IMR-90 (cell line): ENCODE results near the gene MCL1. TPM values are rescaled to one million over a fixed set of nuclear protein-coding genes. Genes with fewer than 3 reads are reported as not detected.

Experiments used
- ATAC-seq: fragments of 200-7000 bp; cut with Tn5 transposase; 2 replicates; pipeline ENCODE4 v1.9.1; 2020; ENCODE audit warnings: low read depth, mild to moderate bottlenecking, moderate library complexity
- BruUV-seq: library from RNA; stranded (reverse); fragments of 400-500 nt; replicated peaks from 2 replicates; lab custom pipeline; 2021; lab: Mats Ljungman, UMichigan
- CTCF ChIA-PET: fragments of 300-600 bp; formaldehyde crosslinking; extraction: SDS; loops from one replicate; lab custom pipeline; 2021; ENCODE audit warnings: antibody characterized with exemption; lab: Yijun Ruan, JAX
- POLR2A ChIA-PET: fragments of 300-600 bp; sonication (Branson Sonifier 250); formaldehyde crosslinking; loops from one replicate; lab custom pipeline; 2022; ENCODE audit warnings: antibody characterized with exemption; ENCODE audit not compliant: unreplicated experiment; lab: Charles Lee
- DNase-seq: peaks from one replicate; pipeline ENCODE4 v3.0.0; 2013
- H2AFZ ChIP-seq: replicated peaks from 2 replicates; pipeline ENCODE3; 2013; ENCODE audit warnings: low read length, mild to moderate bottlenecking; ENCODE audit not compliant: poor library complexity
- H2AK5ac ChIP-seq: 2 replicates; pipeline ENCODE4 v1.6.1; 2013; ENCODE audit warnings: low read depth, low read length, inconsistent platforms
- H2AK9ac ChIP-seq: replicated peaks from 2 replicates; pipeline ENCODE3; 2013; ENCODE audit warnings: mild to moderate bottlenecking, low read depth, low read length, moderate library complexity; ENCODE audit not compliant: poor library complexity
- H2BK120ac ChIP-seq: 2 replicates; pipeline ENCODE4 v1.6.1; 2013; ENCODE audit warnings: low read depth, low read length, inconsistent platforms
- H2BK15ac ChIP-seq: 3 replicates; pipeline ENCODE4 v1.6.1; 2013; ENCODE audit warnings: low read depth, low read length, inconsistent platforms
- H2BK20ac ChIP-seq: 2 replicates; pipeline ENCODE4 v1.6.1; 2013; ENCODE audit warnings: low read depth, mild to moderate bottlenecking, inconsistent platforms, low read length, moderate library complexity
- H2BK5ac ChIP-seq: 2 replicates; pipeline ENCODE4 v1.6.1; 2013; ENCODE audit warnings: mild to moderate bottlenecking, low read depth, low read length, inconsistent platforms; ENCODE audit not compliant: poor library complexity, severe bottlenecking
- H3K14ac ChIP-seq: replicated peaks from 2 replicates; pipeline ENCODE4 v1.6.1; 2013; ENCODE audit warnings: low read depth, low read length, inconsistent platforms
- H3K18ac ChIP-seq: 2 replicates; pipeline ENCODE4 v1.6.1; 2013; ENCODE audit warnings: low read depth, low read length, control low read depth
- H3K23ac ChIP-seq: 2 replicates; pipeline ENCODE4 v1.6.1; 2013; ENCODE audit warnings: low read depth, low read length, inconsistent platforms
- H3K27ac ChIP-seq: 2 replicates; pipeline ENCODE4 v1.5.1; 2013; ENCODE audit warnings: mild to moderate bottlenecking, control low read depth, low read length; ENCODE audit not compliant: insufficient read depth
- H3K27me3 ChIP-seq: 2 replicates; pipeline ENCODE4 v1.6.1; 2013; ENCODE audit warnings: low read length; ENCODE audit not compliant: control insufficient read depth, insufficient read depth
- H3K36me3 ChIP-seq: 2 replicates; pipeline ENCODE4 v1.6.1; 2013; ENCODE audit warnings: low read length, mixed read lengths; ENCODE audit not compliant: control insufficient read depth, insufficient read depth
- H3K4ac ChIP-seq: 2 replicates; pipeline ENCODE4 v1.6.1; 2013; ENCODE audit warnings: low read depth, low read length, inconsistent platforms
- H3K4me1 ChIP-seq: 2 replicates; pipeline ENCODE4 v1.6.1; 2013; ENCODE audit warnings: low read length, mixed read lengths; ENCODE audit not compliant: control insufficient read depth, insufficient read depth
- H3K4me2 ChIP-seq: 2 replicates; pipeline ENCODE4 v1.6.1; 2013; ENCODE audit warnings: low read depth, mild to moderate bottlenecking, control low read depth, low read length, moderate library complexity
- H3K4me3 ChIP-seq: 2 replicates; pipeline ENCODE4 v1.5.1; 2013; ENCODE audit warnings: low read depth, mild to moderate bottlenecking, control low read depth, low read length, moderate library complexity; ENCODE audit not compliant: insufficient read depth
- H3K56ac ChIP-seq: 2 replicates; pipeline ENCODE4 v1.6.1; 2013; ENCODE audit warnings: low read length, inconsistent platforms; ENCODE audit not compliant: insufficient read depth; ENCODE audit errors: extremely low read depth
- H3K79me1 ChIP-seq, 2 experiments: 2 replicates each; pipeline ENCODE4 v1.6.1; 2013; ENCODE audit warnings: low read length in 2 of 2, inconsistent platforms in 1 of 2, low read depth in 1 of 2
- H3K9ac ChIP-seq: 2 replicates; pipeline ENCODE4 v1.6.1; 2013; ENCODE audit warnings: low read depth, low read length, control low read depth
- H3K9me1 ChIP-seq: 2 replicates; pipeline ENCODE4 v1.6.1; 2013; ENCODE audit warnings: low read length, inconsistent platforms; ENCODE audit not compliant: insufficient read depth
- H3K9me3 ChIP-seq: 2 replicates; pipeline ENCODE4 v1.6.1; 2013; ENCODE audit warnings: low read length; ENCODE audit not compliant: control insufficient read depth, insufficient read depth
- H4K20me1 ChIP-seq: 2 replicates; pipeline ENCODE4 v1.6.1; 2013; ENCODE audit warnings: low read length, inconsistent platforms; ENCODE audit not compliant: insufficient read depth
- H4K5ac ChIP-seq: 2 replicates; pipeline ENCODE4 v1.6.1; 2013; ENCODE audit warnings: mild to moderate bottlenecking, low read depth, low read length, control low read depth
- H4K8ac ChIP-seq, 2 experiments: 2 replicates each; pipeline ENCODE4 v1.6.1; 2013; ENCODE audit warnings: low read depth in 2 of 2, low read length in 2 of 2, control low read depth in 1 of 2, inconsistent platforms in 1 of 2
- H4K91ac ChIP-seq: 2 replicates; pipeline ENCODE4 v1.6.1; 2013; ENCODE audit warnings: low read depth, low read length, inconsistent platforms; ENCODE audit not compliant: insufficient read depth
- CEBPB ChIP-seq: IDR thresholded peaks from 2 replicates; pipeline ENCODE4 v1.6.1; 2012; ENCODE audit warnings: low read depth, low read length, improper control_type of control experiment
- CTCF ChIP-seq: conservative IDR thresholded peaks from 2 replicates; pipeline ENCODE4 v1.5.1; 2012; ENCODE audit warnings: mild to moderate bottlenecking, low read depth, low read length, improper control_type of control experiment
- ELK1 ChIP-seq: fragments of 150-350 bp; IDR thresholded peaks from 2 replicates; pipeline ENCODE4 v1.6.1; 2016; ENCODE audit warnings: low read depth, mild to moderate bottlenecking, low read length, moderate library complexity, borderline replicate concordance
- MAFK ChIP-seq: IDR thresholded peaks from 2 replicates; pipeline ENCODE4 v1.6.1; 2012; ENCODE audit warnings: low read depth, low read length, improper control_type of control experiment
- MXI1 ChIP-seq: IDR thresholded peaks from 2 replicates; pipeline ENCODE4 v1.6.1; 2012; ENCODE audit warnings: low read depth, mild to moderate bottlenecking, low read length, moderate library complexity, borderline replicate concordance
- POLR2A ChIP-seq: IDR thresholded peaks from 2 replicates; pipeline ENCODE4 v1.6.1; 2012; ENCODE audit warnings: mild to moderate bottlenecking, low read depth, low read length
- RCOR1 ChIP-seq: IDR thresholded peaks from 2 replicates; pipeline ENCODE4 v1.6.1; 2012; ENCODE audit warnings: mild to moderate bottlenecking, low read length, improper control_type of control experiment; ENCODE audit not compliant: insufficient replicate concordance
- RFX5 ChIP-seq: IDR thresholded peaks from 2 replicates; pipeline ENCODE4 v1.8.0; 2012; ENCODE audit warnings: low read depth, mild to moderate bottlenecking, low read length, moderate library complexity
- SMC3 ChIP-seq: fragments of 150-350 bp; IDR thresholded peaks from 2 replicates; pipeline ENCODE4 v1.6.1; 2016; ENCODE audit warnings: low read depth, mild to moderate bottlenecking, antibody characterized with exemption, low read length, moderate library complexity
- USF2 ChIP-seq: fragments of 150-350 bp; IDR thresholded peaks from 2 replicates; pipeline ENCODE4 v1.6.1; 2017; ENCODE audit warnings: mild to moderate bottlenecking, antibody characterized with exemption, low read length, low read depth
- WGBS, 2 experiments: methylation state at CpG; one replicate each; pipeline versions ENCODE4 v1.1.5 to v1.1.7; 2013; ENCODE audit warnings: missing lambda C conversion rate in 2 of 2; ENCODE audit not compliant: insufficient read length in 1 of 2; ENCODE audit errors: extremely low coverage in 2 of 2; 5-methylcytosine and 5-hydroxymethylcytosine counted together
- dilution Hi-C: fragments of 300-500 bp; cut with HindIII; formaldehyde crosslinking; loops from one replicate; pipeline ENCODE4 v1.14.3; 2018; ENCODE audit warnings: low sequenced_read_pairs; ENCODE audit not compliant: unreplicated experiment
- in situ Hi-C: fragments of 300-500 bp; cut with MboI; formaldehyde crosslinking; loops from 3 replicates; pipeline ENCODE4 v1.14.3; 2019; ENCODE audit warnings: low sequenced_read_pairs, inconsistent platforms, mixed read lengths
- intact Hi-C: fragments of 100-400 bp; cut with micrococcal nuclease; formaldehyde crosslinking; loops from 2 replicates; pipeline ENCODE4 v1.10.0; 2022
- polyA plus RNA-seq, 3 experiments: library from polyadenylated mRNA; depleted of rRNA; stranded (reverse); fragments of >200 nt; gene quantifications; 2 replicates each; pipeline ENCODE4 v1.2.3, GENCODE V29; 2012; ENCODE audit warnings: low replicate concordance in 1 of 3
- total RNA-seq: library from RNA; depleted of rRNA; stranded (reverse); fragments of >200 nt; gene quantifications from 2 replicates; pipeline ENCODE4 v1.2.3, GENCODE V29; 2012

MCL1 gene
- total and polyA plus RNA-seq, 2 of the 4 experiments (the other 2 are of a cell fraction), result 79.5 to 142 TPM

GRCh38 chr1:150603711-150604110, 24.3 kb upstream of the MCL1 start:
- Histone ChIP-seq H3K4me3 (no peak overlapping the region), H2BK5ac (peak overlapping the region; percentile 98), H4K20me1 (no peaks in the 10 kb centered on the region), H2BK15ac (peak overlapping the region; percentile 100), H3K23ac (peak overlapping the region; percentile 86; the same call in 1 of the 2 replicates), H3K79me1 (peaks cover 11 to 40% of the 10 kb centered on the region in 2 experiments), H4K91ac (peak overlapping the region; percentile 95), H4K8ac (peak overlapping the region; percentile 83 to 92), H3K9ac (no peak overlapping the region), H2BK120ac (peak overlapping the region; percentile 92), H4K5ac (peak overlapping the region; percentile 94), H2BK20ac (peak overlapping the region; percentile 97), H3K9me1 (peaks cover 5% of the 10 kb centered on the region), H2AK9ac (no peak overlapping the region), H3K4me2 (no peak overlapping the region), H3K4ac (peak overlapping the region; percentile 97), H3K4me1 (peaks cover 6% of the 10 kb centered on the region), H3K18ac (peak overlapping the region; percentile 91), H3K56ac (peak overlapping the region; percentile 46; the same call in 1 of the 2 replicates), H3K27me3 (no peaks in the 10 kb centered on the region), H2AFZ (no peak overlapping the region), H3K27ac (peak overlapping the region; percentile 89), H2AK5ac (peak overlapping the region; percentile 99), H3K14ac (peak overlapping the region; percentile 97), H3K9me3 (no peaks in the 10 kb centered on the region), H3K36me3 (no peaks in the 10 kb centered on the region)
- CTCF ChIA-PET, result no interaction called here
- DNase-seq (no peak), ATAC-seq (no peak)
- in situ Hi-C loops, result no loop called here
- BruUV-seq, result no TSS peak
- intact Hi-C loops, result no loop called here
- POLR2A ChIA-PET, result interaction anchor here (0.5 kb wide), 1 partner anchor 25 kb away, joined by 5 read pairs; no protein-coding TSS in a partner anchor
- no peak for TF ChIP-seq USF2
- TF ChIP-seq ELK1, result no peak
- no peak for TF ChIP-seq CEBPB
- TF ChIP-seq SMC3, result no peak
- TF ChIP-seq CTCF, result no peak
- no peak for TF ChIP-seq MXI1
- TF ChIP-seq MAFK, result no peak
- TF ChIP-seq RFX5, result no peak
- TF ChIP-seq POLR2A, result no peak
- TF ChIP-seq RCOR1, result no peak
- dilution Hi-C loops, result no loop called here
- no CpG with 5 or more reads among the region's 3 CpGs for WGBS, 2 experiments
